Measurements from ENCODE around the gene DNAAF8.

GRCh38 chr16:4746215-4746614 is 11.9 kb downstream of the DNAAF8 start:
- no peak for TF ChIP-seq POLR2AphosphoS5 (IDR thresholded peaks at IDR 0.05; ENCODE audit: low read depth, low read length)
- TF ChIP-seq TAF1 (IDR thresholded peaks at IDR 0.05; ENCODE audit: borderline replicate concordance, low read depth, low read length) = no peak
